Mesothelial cell of epicardium (in vitro differentiated cells): Measurements from ENCODE around the gene NCCRP1. TPM values are rescaled to one million over a fixed set of nuclear protein-coding genes. Genes with fewer than 3 reads are reported as not detected.

Experiments used
- DNase-seq, 2 experiments: peaks; one replicate each; pipeline ENCODE4 v3.0.0; 2021; ENCODE audit warnings: low spot score in 2 of 2; ENCODE audit not compliant: unreplicated experiment in 2 of 2
- H3K27ac Mint-ChIP-seq: 2 replicates; pipeline ENCODE4 v1.8.0; 2021; ENCODE audit warnings: mixed read lengths
- H3K27me3 Mint-ChIP-seq: 2 replicates; pipeline ENCODE4 v1.8.0; 2021; ENCODE audit warnings: low read depth, mixed read lengths
- H3K36me3 Mint-ChIP-seq: 2 replicates; pipeline ENCODE4 v1.8.0; 2021; ENCODE audit warnings: mixed read lengths
- H3K4me1 Mint-ChIP-seq: 2 replicates; pipeline ENCODE4 v1.8.0; 2021; ENCODE audit warnings: mixed read lengths
- H3K4me3 Mint-ChIP-seq: 2 replicates; pipeline ENCODE4 v1.8.0; 2021; ENCODE audit warnings: mild to moderate bottlenecking, moderate library complexity, mixed read lengths
- H3K9me3 Mint-ChIP-seq: 2 replicates; pipeline ENCODE4 v1.8.0; 2021; ENCODE audit warnings: mixed read lengths
- CTCF ChIP-seq: fragments of 200-600 bp; sonication (generic); IDR thresholded peaks from one replicate; pipeline ENCODE4 v1.5.0; 2021; ENCODE audit warnings: antibody characterized with exemption; ENCODE audit not compliant: unreplicated experiment
- total RNA-seq: library from RNA; stranded (reverse); gene quantifications from 3 replicates; pipeline ENCODE4 v1.2.1, GENCODE V29; 2021

NCCRP1 gene
- total RNA-seq, 1 donor from 2014 or later = 11.7 TPM

- Mint-ChIP-seq H3K4me3 (no peak overlapping the region), H3K4me1 (peaks cover 14% of the 10 kb centered on the region), H3K27me3 (no peaks in the 10 kb centered on the region), H3K9me3 (no peaks in the 10 kb centered on the region), H3K36me3 (peaks cover 1% of the 10 kb centered on the region), H3K27ac (no peak overlapping the region)
- DNase-seq = no peak
- no peak for TF ChIP-seq CTCF
Observed at GRCh38 chr19:39170386-39171231, 26.2 kb upstream of the NCCRP1 start.

GRCh38 chr19:39171479-39172465, 25.0 kb upstream of the NCCRP1 start:
- Mint-ChIP-seq H3K36me3 (peaks cover 5% of the 10 kb centered on the region), H3K4me1 (peaks cover 17% of the 10 kb centered on the region), H3K9me3 (no peaks in the 10 kb centered on the region), H3K27ac (peak overlapping the region; percentile 81), H3K27me3 (no peaks in the 10 kb centered on the region), H3K4me3 (no peak overlapping the region)
- no peak for DNase-seq
- no peak for TF ChIP-seq CTCF

- no peak for TF ChIP-seq CTCF
- peaks cover 7% of the 10 kb centered on the region for H3K36me3 Mint-ChIP-seq
- H3K27ac Mint-ChIP-seq = no peak overlapping the region
- no peak overlapping the region for H3K4me3 Mint-ChIP-seq
- DNase-seq = no peak
- H3K9me3 Mint-ChIP-seq = no peaks in the 10 kb centered on the region
- H3K4me1 Mint-ChIP-seq = peaks cover 9% of the 10 kb centered on the region
- H3K27me3 Mint-ChIP-seq = no peaks in the 10 kb centered on the region
Observed at GRCh38 chr19:39172700-39173501, 23.9 kb upstream of the NCCRP1 start.

GRCh38 chr19:39173502-39173991, 23.2 kb upstream of the NCCRP1 start:
- peaks cover 5% of the 10 kb centered on the region for H3K4me1 Mint-ChIP-seq
- no peak for DNase-seq
- no peaks in the 10 kb centered on the region for H3K9me3 Mint-ChIP-seq
- no peak for TF ChIP-seq CTCF
- no peak overlapping the region for H3K4me3 Mint-ChIP-seq
- no peak overlapping the region for H3K27ac Mint-ChIP-seq
- H3K36me3 Mint-ChIP-seq = peaks cover 11% of the 10 kb centered on the region
- H3K27me3 Mint-ChIP-seq = no peaks in the 10 kb centered on the region

- TF ChIP-seq CTCF = no peak
- DNase-seq = no peak
- Mint-ChIP-seq H3K9me3 (no peaks in the 10 kb centered on the region), H3K36me3 (peaks cover 16% of the 10 kb centered on the region), H3K27ac (no peak overlapping the region), H3K4me3 (no peak overlapping the region), H3K27me3 (no peaks in the 10 kb centered on the region), H3K4me1 (peaks cover 2% of the 10 kb centered on the region)
Observed at GRCh38 chr19:39174142-39174541, 22.6 kb upstream of the NCCRP1 start.
